Amniotic stem cell (primary cell): ENCODE results near the gene ASTN2.

Experiments
- DNase-seq: peaks from one replicate; lab custom pipeline; 2025; lab: John Stamatoyannopoulos, UW

Gene ASTN2

GRCh38 chr9:117014061-117014460 is 400.8 kb downstream of the ASTN2 start:
- no peak for DNase-seq

- no peak for DNase-seq
Measured at GRCh38 chr9:117013440-117013995, 401.3 kb downstream of the ASTN2 start.

- no peak for DNase-seq
Measured at GRCh38 chr9:117010061-117010460, 404.8 kb downstream of the ASTN2 start.

- no peak for DNase-seq
Measured at GRCh38 chr9:117008876-117009275, 406.0 kb downstream of the ASTN2 start.

- no peak for DNase-seq
Measured at GRCh38 chr9:117008461-117008860, 406.4 kb downstream of the ASTN2 start.

GRCh38 chr9:117002686-117003085 is 412.2 kb downstream of the ASTN2 start:
- no peak for DNase-seq

- DNase-seq = no peak
Measured at GRCh38 chr9:117000834-117001233, 414.0 kb downstream of the ASTN2 start.

- no peak for DNase-seq
Measured at GRCh38 chr9:117000196-117000723, 414.6 kb downstream of the ASTN2 start.

GRCh38 chr9:116998305-116998704 is 416.6 kb downstream of the ASTN2 start:
- DNase-seq = no peak

- DNase-seq = no peak
Measured at GRCh38 chr9:116992865-116993264, 422.0 kb downstream of the ASTN2 start.

GRCh38 chr9:116991051-116991450 is 423.8 kb downstream of the ASTN2 start:
- DNase-seq = no peak

- DNase-seq = no peak
Measured at GRCh38 chr9:116990592-116990991, 424.3 kb downstream of the ASTN2 start.

GRCh38 chr9:116987721-116988485 is 427.0 kb downstream of the ASTN2 start:
- DNase-seq = no peak

GRCh38 chr9:116986015-116986414 is 428.8 kb downstream of the ASTN2 start:
- DNase-seq = no peak

GRCh38 chr9:116985596-116985995 is 429.3 kb downstream of the ASTN2 start:
- DNase-seq = no peak

GRCh38 chr9:116984111-116984510 is 430.7 kb downstream of the ASTN2 start:
- DNase-seq = no peak

GRCh38 chr9:116980582-116981120 is 434.2 kb downstream of the ASTN2 start:
- no peak for DNase-seq

- no peak for DNase-seq
Measured at GRCh38 chr9:116979456-116979855, 435.4 kb downstream of the ASTN2 start.

GRCh38 chr9:116978155-116978554 is 436.7 kb downstream of the ASTN2 start:
- no peak for DNase-seq

GRCh38 chr9:116975126-116975525 is 439.7 kb downstream of the ASTN2 start:
- DNase-seq = no peak

GRCh38 chr9:116966199-116966598 is 448.7 kb downstream of the ASTN2 start:
- no peak for DNase-seq

- DNase-seq = no peak
Measured at GRCh38 chr9:116964258-116964657, 450.6 kb downstream of the ASTN2 start.

GRCh38 chr9:116959809-116960208 is 455.0 kb downstream of the ASTN2 start:
- DNase-seq = no peak
